Measurements from ENCODE around the gene DEPP1. TPM values are rescaled to one million over a fixed set of nuclear protein-coding genes. Genes with fewer than 3 reads are reported as not detected.

Gene DEPP1
- total and polyA plus RNA-seq, 3 donors from 2014 or later = 29.1 to 84.9 (median 33.1) TPM

- H3K4me1 ChIP-seq = peaks cover 10% of the 10 kb centered on the region
- H3K27me3 ChIP-seq = no peaks in the 10 kb centered on the region
- H3K27ac ChIP-seq = no peak overlapping the region
- H3K9me3 ChIP-seq = no peaks in the 10 kb centered on the region
- intact Hi-C loops (cut with DNase I; ENCODE audit: low total_unique reads) = loop anchor here (5.0 kb wide), 1 partner anchor 44 kb away; the partner anchor contains the start of gene DEPP1
- DNase-seq = no peak
- H3K4me3 ChIP-seq = no peak overlapping the region
- 72 to 87% methylated on average over 5 to 9 of the region's 9 CpGs for WGBS, 2 donors
- H3K36me3 ChIP-seq (ENCODE audit: low read depth, missing control alignments) = no peaks in the 10 kb centered on the region
- no peak for TF ChIP-seq CTCF (IDR thresholded peaks at IDR 0.05)
- TF ChIP-seq POLR2A (IDR thresholded peaks at IDR 0.05) = no peak
Observed at GRCh38 chr10:44933451-44934321, 44.9 kb downstream of the DEPP1 start.

GRCh38 chr10:44932517-44933450 lies 45.8 kb downstream of the DEPP1 start:
- intact Hi-C loops (cut with DNase I; ENCODE audit: low total_unique reads) = loop anchor here (5.0 kb wide), 1 partner anchor 45 kb away; the partner anchor contains the start of gene DEPP1
- peak; percentile 95 for DNase-seq
- no peak for TF ChIP-seq POLR2A (IDR thresholded peaks at IDR 0.05)
- peak; percentile 92 to 95 (median 92) for TF ChIP-seq CTCF (IDR thresholded peaks at IDR 0.05)
- Histone ChIP-seq H3K27me3 (no peaks in the 10 kb centered on the region), H3K9me3 (no peaks in the 10 kb centered on the region), H3K4me1 (peaks cover 10% of the 10 kb centered on the region), H3K4me3 (no peak overlapping the region), H3K36me3 (ENCODE audit: low read depth, missing control alignments) (no peaks in the 10 kb centered on the region), H3K27ac (no peak overlapping the region)
- 60 to 75% methylated on average over 2 to 10 of the region's 10 CpGs for WGBS, 2 donors

GRCh38 chr10:44931621-44932516 lies 46.7 kb downstream of the DEPP1 start:
- H3K9me3 ChIP-seq = no peaks in the 10 kb centered on the region
- 87% methylated on average over 8 to 10 of the region's 10 CpGs for WGBS, 2 donors
- TF ChIP-seq POLR2A (IDR thresholded peaks at IDR 0.05) (no peak), CTCF (IDR thresholded peaks at IDR 0.05) (no peak)
- H3K4me1 ChIP-seq = peaks cover 10% of the 10 kb centered on the region
- H3K4me3 ChIP-seq = no peak overlapping the region
- intact Hi-C loops (cut with DNase I; ENCODE audit: low total_unique reads) = loop anchor here (5.0 kb wide), 1 partner anchor 45 kb away; the partner anchor contains the start of gene DEPP1
- H3K27me3 ChIP-seq = no peaks in the 10 kb centered on the region
- H3K36me3 ChIP-seq (ENCODE audit: low read depth, missing control alignments) = no peaks in the 10 kb centered on the region
- DNase-seq = no peak
- no peak overlapping the region for H3K27ac ChIP-seq

GRCh38 chr10:44930904-44931620 lies 47.5 kb downstream of the DEPP1 start:
- Histone ChIP-seq H3K9me3 (no peaks in the 10 kb centered on the region), H3K27ac (no peak overlapping the region), H3K4me1 (peaks cover 9% of the 10 kb centered on the region), H3K4me3 (no peak overlapping the region), H3K36me3 (ENCODE audit: low read depth, missing control alignments) (no peaks in the 10 kb centered on the region), H3K27me3 (no peaks in the 10 kb centered on the region)
- TF ChIP-seq POLR2A (IDR thresholded peaks at IDR 0.05) (no peak), CTCF (IDR thresholded peaks at IDR 0.05) (no peak)
- intact Hi-C loops (cut with DNase I; ENCODE audit: low total_unique reads) = loop anchor here (5.0 kb wide), 1 partner anchor 46 kb away; the partner anchor contains the start of gene DEPP1
- no peak for DNase-seq
- 88 to 90% methylated on average over 3 to 4 of the region's 4 CpGs for WGBS, 2 donors
